ENCODE data around the gene FAM171A1. TPM values are rescaled to one million over a fixed set of nuclear protein-coding genes. Genes with fewer than 3 reads are reported as not detected.
"Not testable (repeated sequence)": the region's sequence is repeated elsewhere in the genome, so short reads cannot be mapped to it uniquely, and the experiment has no call there.

The FAM171A1 gene
- total RNA-seq, 2 donors from 2014 or later: 50.9 to 65.8 TPM

DNA sequence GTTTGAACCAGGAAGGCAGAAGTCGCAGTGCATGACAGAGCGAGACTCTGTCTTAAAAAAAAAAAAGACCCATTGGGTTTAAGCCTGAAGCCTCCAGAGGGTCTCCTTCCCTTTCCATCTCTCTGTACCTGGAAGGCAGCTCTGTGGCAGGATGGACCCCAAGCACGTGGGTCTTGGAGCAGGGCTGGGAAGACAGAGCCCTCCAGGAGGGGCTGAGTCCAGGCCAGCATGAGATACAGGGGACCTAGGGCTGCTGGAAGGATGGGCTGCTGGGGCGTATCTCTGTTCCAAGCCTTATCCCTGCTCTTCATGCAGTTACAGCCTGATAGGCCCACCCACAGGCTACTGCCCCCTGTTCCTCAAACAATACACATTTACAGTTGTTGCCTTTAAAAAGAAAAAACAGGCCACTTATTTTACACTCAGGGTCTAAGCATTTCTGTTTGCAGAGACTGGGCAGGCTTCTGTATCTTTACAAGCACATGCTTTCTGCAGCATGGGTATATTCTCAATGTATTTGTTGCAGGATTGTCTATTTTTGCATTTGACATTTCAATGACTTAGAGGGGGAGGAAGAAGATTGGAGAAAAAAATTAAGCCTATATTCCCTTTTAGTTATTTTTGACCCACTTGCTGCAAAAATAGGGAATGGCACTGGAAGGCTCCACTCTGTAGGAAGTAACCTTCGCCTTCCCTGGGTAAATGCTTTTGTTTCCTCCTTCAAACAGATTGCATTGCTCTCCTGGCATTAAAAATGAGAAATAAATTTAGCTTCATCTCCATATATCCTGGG lies 60.1 kb downstream of the FAM171A1 start:
- Histone ChIP-seq H3K36me3 (no peaks in the 10 kb centered on the region), H3K27ac (no peak overlapping the region), H3K4me3 (no peak overlapping the region), H3K9me3 (no peaks in the 10 kb centered on the region), H3K4me1 (no peaks in the 10 kb centered on the region), H3K27me3 (no peaks in the 10 kb centered on the region), H3K9ac (ENCODE audit: low read depth in 2 of 2, low read length in 2 of 2) (no peak overlapping the region)
- DNase-seq: no peak
- TF ChIP-seq, protein P1, sequence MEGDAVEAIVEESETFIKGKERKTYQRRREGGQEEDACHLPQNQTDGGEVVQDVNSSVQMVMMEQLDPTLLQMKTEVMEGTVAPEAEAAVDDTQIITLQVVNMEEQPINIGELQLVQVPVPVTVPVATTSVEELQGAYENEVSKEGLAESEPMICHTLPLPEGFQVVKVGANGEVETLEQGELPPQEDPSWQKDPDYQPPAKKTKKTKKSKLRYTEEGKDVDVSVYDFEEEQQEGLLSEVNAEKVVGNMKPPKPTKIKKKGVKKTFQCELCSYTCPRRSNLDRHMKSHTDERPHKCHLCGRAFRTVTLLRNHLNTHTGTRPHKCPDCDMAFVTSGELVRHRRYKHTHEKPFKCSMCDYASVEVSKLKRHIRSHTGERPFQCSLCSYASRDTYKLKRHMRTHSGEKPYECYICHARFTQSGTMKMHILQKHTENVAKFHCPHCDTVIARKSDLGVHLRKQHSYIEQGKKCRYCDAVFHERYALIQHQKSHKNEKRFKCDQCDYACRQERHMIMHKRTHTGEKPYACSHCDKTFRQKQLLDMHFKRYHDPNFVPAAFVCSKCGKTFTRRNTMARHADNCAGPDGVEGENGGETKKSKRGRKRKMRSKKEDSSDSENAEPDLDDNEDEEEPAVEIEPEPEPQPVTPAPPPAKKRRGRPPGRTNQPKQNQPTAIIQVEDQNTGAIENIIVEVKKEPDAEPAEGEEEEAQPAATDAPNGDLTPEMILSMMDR (IDR thresholded peaks at IDR 0.05): no peak
- intact Hi-C loops (cut with DNase I): no loop called here

DNA sequence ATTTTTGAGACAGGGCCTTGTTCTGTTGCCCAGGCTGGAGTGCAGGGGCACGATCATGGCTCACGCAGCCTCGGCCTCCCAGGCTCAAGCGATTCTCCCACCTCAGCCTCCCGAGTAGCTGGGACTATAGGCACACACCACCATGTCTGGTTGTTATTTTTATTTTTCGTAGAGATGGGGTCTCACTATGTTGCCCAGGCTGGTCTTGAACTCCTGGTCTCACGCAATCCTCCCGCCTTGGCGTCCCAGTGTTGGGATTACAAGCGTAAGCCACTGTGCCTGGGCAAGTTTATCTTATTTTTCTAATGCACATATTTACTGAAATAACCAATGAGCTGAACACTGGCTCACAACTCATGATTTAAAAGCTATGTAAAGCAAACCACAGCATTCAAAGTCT lies 61.9 kb downstream of the FAM171A1 start:
- intact Hi-C loops (cut with DNase I): no loop called here
- Histone ChIP-seq H3K9ac (ENCODE audit: low read depth in 2 of 2, low read length in 2 of 2) (no peak overlapping the region), H3K36me3 (no peaks in the 10 kb centered on the region), H3K27ac (no peak overlapping the region), H3K27me3 (no peaks in the 10 kb centered on the region), H3K9me3 (no peaks in the 10 kb centered on the region), H3K4me3 (no peak overlapping the region), H3K4me1 (no peaks in the 10 kb centered on the region)
- TF ChIP-seq, protein P1 (IDR thresholded peaks at IDR 0.05): no peak
- DNase-seq: no peak

DNA sequence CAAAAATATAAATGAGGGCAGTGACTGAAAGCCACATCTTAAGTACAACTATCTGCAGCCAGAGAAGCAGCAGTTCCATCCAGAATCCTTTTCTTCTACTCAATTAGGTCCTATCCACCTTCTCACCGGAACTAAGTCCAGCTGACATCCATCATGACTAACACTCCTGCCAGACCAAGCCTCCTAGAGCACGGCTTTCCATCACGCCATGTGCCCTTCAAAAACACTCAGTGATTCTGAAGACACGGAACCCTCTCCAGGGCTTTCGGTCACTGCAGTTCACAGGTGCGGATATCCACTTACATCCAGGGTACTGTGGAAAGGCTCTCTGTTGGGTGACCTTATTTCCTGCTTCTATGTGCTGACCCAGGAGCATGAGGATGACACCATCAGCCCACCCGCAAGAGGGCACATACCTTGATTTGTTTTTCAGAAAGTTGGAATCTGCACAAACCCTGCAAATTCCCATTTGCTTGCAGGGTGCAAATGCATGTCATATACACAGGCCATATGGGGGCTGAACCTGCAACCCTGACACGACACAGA lies 64.3 kb downstream of the FAM171A1 start:
- H3K4me3 ChIP-seq: no peak overlapping the region
- no peak for DNase-seq
- intact Hi-C loops (cut with DNase I): no loop called here
- H3K36me3 ChIP-seq: no peaks in the 10 kb centered on the region
- H3K27me3 ChIP-seq: no peaks in the 10 kb centered on the region
- H3K4me1 ChIP-seq: no peaks in the 10 kb centered on the region
- no peak overlapping the region for H3K27ac ChIP-seq
- no peaks in the 10 kb centered on the region for H3K9me3 ChIP-seq
- no peak overlapping the region for H3K9ac ChIP-seq (ENCODE audit: low read depth in 2 of 2, low read length in 2 of 2)
- TF ChIP-seq, protein P1 (IDR thresholded peaks at IDR 0.05): no peak

DNA sequence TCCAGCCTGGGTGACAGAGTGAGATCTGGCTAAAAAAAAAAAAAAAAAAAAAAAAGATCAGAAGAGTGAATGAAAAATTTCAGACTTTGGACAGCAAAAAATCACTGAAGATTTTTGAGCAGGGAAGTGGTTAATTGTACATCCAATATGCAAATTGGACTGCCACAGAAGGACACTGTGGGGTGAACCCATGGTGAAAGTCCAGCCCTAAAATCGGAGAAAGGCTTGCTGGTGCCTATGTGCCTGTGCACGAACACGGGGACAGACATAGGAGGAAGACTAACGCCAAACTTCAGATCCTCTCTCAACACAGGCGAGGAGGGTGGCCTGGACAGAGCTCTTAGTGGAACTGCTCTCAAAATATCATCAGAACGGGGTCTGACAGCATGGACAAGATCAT lies 65.5 kb downstream of the FAM171A1 start:
- H3K4me1 ChIP-seq: no peaks in the 10 kb centered on the region
- TF ChIP-seq, protein P1 (IDR thresholded peaks at IDR 0.05): no peak
- H3K36me3 ChIP-seq: no peaks in the 10 kb centered on the region
- no peaks in the 10 kb centered on the region for H3K27me3 ChIP-seq
- H3K9me3 ChIP-seq: no peaks in the 10 kb centered on the region
- H3K4me3 ChIP-seq: no peak overlapping the region
- intact Hi-C loops (cut with DNase I): no loop called here
- no peak overlapping the region for H3K27ac ChIP-seq
- DNase-seq: no peak
- H3K9ac ChIP-seq (ENCODE audit: low read depth in 2 of 2, low read length in 2 of 2): no peak overlapping the region

DNA sequence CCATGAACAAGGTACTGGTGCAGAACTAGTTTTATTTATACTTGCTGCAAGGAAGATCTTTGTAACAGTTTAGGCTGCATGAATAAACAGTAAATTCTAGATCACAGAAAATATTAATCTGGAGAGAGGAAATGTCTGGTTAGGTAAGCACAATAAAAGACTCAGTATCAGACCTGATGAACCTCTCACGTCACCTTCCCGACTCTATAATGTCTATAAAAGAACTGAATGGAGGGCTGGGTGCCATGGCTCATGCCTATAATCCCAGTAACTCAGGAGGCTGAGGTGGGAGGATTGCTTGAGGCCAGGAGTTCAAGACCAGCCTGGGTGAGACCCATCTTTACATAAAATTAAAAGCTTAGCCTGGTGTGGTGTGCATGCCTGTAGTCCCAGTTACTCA lies 65.9 kb downstream of the FAM171A1 start:
- Histone ChIP-seq H3K9ac (ENCODE audit: low read depth in 2 of 2, low read length in 2 of 2) (no peak overlapping the region), H3K4me3 (no peak overlapping the region), H3K27ac (no peak overlapping the region), H3K9me3 (no peaks in the 10 kb centered on the region), H3K36me3 (no peaks in the 10 kb centered on the region), H3K4me1 (no peaks in the 10 kb centered on the region), H3K27me3 (no peaks in the 10 kb centered on the region)
- TF ChIP-seq, protein P1 (IDR thresholded peaks at IDR 0.05): no peak
- DNase-seq: no peak
- intact Hi-C loops (cut with DNase I): no loop called here

DNA sequence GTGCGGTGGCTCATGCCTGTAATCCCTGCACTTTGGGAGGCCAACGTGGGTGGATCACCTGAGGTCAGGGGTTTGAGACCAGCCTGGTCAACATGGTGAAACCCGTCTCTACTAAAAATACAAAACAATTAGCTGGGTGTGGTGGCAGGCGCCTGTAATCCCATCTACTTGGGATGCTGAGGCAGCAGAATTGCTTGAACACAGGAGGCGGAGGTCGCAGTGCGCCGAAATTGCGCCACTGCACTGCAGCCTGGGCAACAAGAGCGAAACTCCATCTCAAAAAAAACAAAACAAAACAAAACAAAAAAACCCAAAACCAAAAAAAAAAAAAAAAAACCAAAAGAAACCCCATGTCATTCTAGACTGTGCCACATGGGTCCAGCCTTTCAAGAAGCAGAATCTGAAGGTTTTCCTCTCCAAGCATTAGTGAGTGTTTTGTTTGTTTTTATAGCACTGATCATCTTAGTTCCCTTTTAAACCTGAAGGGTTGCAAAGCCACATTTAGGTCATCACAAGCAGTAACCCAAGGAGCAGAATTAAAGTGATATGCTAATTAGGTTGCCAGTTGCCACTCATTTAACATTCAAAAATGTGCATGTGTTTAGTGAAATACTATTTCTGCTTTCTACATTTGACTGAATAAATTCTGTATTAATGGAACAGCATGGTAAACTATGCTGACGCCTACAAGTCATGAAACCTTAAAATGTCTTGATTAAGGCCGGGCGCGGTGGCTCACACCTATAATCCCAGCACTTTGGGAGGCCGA lies 68.7 kb downstream of the FAM171A1 start:
- H3K9me3 ChIP-seq; H3K36me3 ChIP-seq; H3K27me3 ChIP-seq; H3K4me1 ChIP-seq; H3K9ac ChIP-seq (ENCODE audit: low read depth in 2 of 2, low read length in 2 of 2); DNase-seq; H3K4me3 ChIP-seq; intact Hi-C loops (cut with DNase I); H3K27ac ChIP-seq: not testable (repeated sequence)

All from colonic mucosa (tissue), 4 donors.